ENCODE data around the gene ZC3H7A. TPM values are rescaled to one million over a fixed set of nuclear protein-coding genes. Genes with fewer than 3 reads are reported as not detected.
A peak's percentile ranks its signal among the peaks of the same experiment; 100 is the strongest.

Gene ZC3H7A
- total and polyA plus RNA-seq, 8 donors: 16.1 to 110 (median 53.4) TPM

GRCh38 chr16:11794996-11795886 lies 1.8 kb downstream of the ZC3H7A start:
- Histone ChIP-seq H3K9me3 (no peaks in the 10 kb centered on the region), H3K36me3 (peaks cover 0 to 12% (median 4%) of the 10 kb centered on the region in 4 donors), H3K4me1 (peaks cover 70 to 85% (median 77%) of the 10 kb centered on the region in 4 donors), H3K27me3 (no peaks in the 10 kb centered on the region), H3K27ac (peak overlapping the region; percentile 60 to 99 (median 98)), H3K4me3 (peak overlapping the region; percentile 64 to 92 (median 80))
- intact Hi-C loops (cut with DNase I; ENCODE audit: low total_unique reads): loop anchor here (10.0 kb wide), 1 partner anchor 50 kb away; the partner anchor contains the start of gene TXNDC11
- WGBS, 5 donors: 75 to 80% (median 80%) methylated on average over 20 of the region's 20 CpGs
- no peak for DNase-seq
- TF ChIP-seq POLR2A (IDR thresholded peaks at IDR 0.05) (no peak), POLR2AphosphoS5 (IDR thresholded peaks at IDR 0.05) (no peak), CTCF (IDR thresholded peaks at IDR 0.05) (no peak), EP300 (IDR thresholded peaks at IDR 0.05) (no peak)

GRCh38 chr16:11794447-11794846 lies 2.6 kb downstream of the ZC3H7A start:
- no peak for TF ChIP-seq POLR2A (IDR thresholded peaks at IDR 0.05)
- H3K36me3 ChIP-seq: peaks cover 0 to 18% (median 4%) of the 10 kb centered on the region in 4 donors
- H3K27me3 ChIP-seq: no peaks in the 10 kb centered on the region
- H3K4me3 ChIP-seq: no peak overlapping the region
- no peaks in the 10 kb centered on the region for H3K9me3 ChIP-seq
- intact Hi-C loops (cut with DNase I; ENCODE audit: low total_unique reads): loop anchor here (10.0 kb wide), 1 partner anchor 50 kb away; the partner anchor contains the start of gene TXNDC11
- WGBS, 5 donors: 11 to 21% (median 18%) methylated on average over 2 of the region's 2 CpGs
- DNase-seq: no peak
- peaks cover 69 to 85% (median 78%) of the 10 kb centered on the region in 4 donors for H3K4me1 ChIP-seq
- peak overlapping the region in 4 of 5 donors; percentile 79 to 99 (median 98) for H3K27ac ChIP-seq

GRCh38 chr16:11793840-11794239 lies 3.2 kb downstream of the ZC3H7A start:
- H3K9me3 ChIP-seq: no peaks in the 10 kb centered on the region
- H3K27ac ChIP-seq: peak overlapping the region in 4 of 5 donors; percentile 74 to 99 (median 88)
- TF ChIP-seq POLR2A (IDR thresholded peaks at IDR 0.05) (no peak), CTCF (IDR thresholded peaks at IDR 0.05) (no peak), POLR2AphosphoS5 (IDR thresholded peaks at IDR 0.05) (no peak), EP300 (IDR thresholded peaks at IDR 0.05) (no peak)
- H3K4me1 ChIP-seq: peaks cover 68 to 85% (median 76%) of the 10 kb centered on the region in 4 donors
- peaks cover 0 to 18% (median 4%) of the 10 kb centered on the region in 4 donors for H3K36me3 ChIP-seq
- 64 to 76% (median 73%) methylated on average over 7 of the region's 7 CpGs for WGBS, 5 donors
- intact Hi-C loops (cut with DNase I; ENCODE audit: low total_unique reads): loop anchor here (10.0 kb wide), 1 partner anchor 49 kb away; the partner anchor contains the start of gene TXNDC11
- DNase-seq: no peak
- H3K27me3 ChIP-seq: no peaks in the 10 kb centered on the region
- H3K4me3 ChIP-seq: no peak overlapping the region

DNA sequence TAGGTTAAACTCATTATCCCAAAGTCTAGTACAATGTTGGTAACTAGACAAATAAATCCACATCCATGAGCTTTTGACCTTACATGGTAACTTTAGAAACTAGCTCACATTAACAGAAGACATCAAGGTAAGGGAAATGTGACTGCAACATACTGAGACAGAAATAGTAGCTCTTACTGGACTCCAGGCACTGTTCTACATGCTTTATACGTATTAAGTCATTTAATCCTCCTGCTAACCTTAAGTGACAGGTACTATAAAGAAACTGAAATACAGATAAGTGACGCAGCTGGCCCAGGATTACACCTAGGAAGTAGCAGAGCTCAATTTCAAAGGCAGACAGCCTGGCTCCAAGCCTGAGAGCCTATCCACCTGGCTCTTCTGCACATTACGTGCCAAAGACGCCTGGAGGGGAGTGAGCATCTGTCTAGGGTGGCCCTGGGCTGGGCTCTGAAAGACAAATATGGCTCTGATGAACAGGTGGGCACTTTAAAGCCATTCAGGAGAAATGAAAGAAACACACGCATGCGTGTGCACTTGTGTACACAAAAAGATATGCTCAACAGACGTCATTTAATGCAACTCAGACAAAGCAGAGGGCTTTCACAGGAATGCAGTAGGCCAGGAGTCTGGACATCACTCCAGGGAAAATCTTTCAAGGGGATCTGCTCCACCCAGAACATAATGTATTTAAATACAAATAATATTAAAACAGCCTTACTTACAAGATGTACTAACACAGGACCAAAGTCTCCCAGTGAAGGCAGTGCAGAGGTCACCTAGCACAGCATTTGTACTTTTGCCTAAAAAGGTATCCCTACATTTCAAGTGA lies 4.4 kb downstream of the ZC3H7A start:
- Histone ChIP-seq H3K27me3 (no peaks in the 10 kb centered on the region), H3K9me3 (no peaks in the 10 kb centered on the region), H3K36me3 (peaks cover 0 to 18% (median 4%) of the 10 kb centered on the region in 4 donors), H3K4me1 (peaks cover 60 to 83% (median 70%) of the 10 kb centered on the region in 4 donors), H3K27ac (peak overlapping the region; percentile 49 to 99 (median 79)), H3K4me3 (no peak overlapping the region)
- peak in 1 of 3 donors; percentile 10 for TF ChIP-seq POLR2AphosphoS5 (IDR thresholded peaks at IDR 0.05)
- TF ChIP-seq POLR2A (IDR thresholded peaks at IDR 0.05): no peak
- 20 to 40% (median 31%) methylated on average over 7 of the region's 7 CpGs for WGBS, 5 donors
- DNase-seq: peak; percentile 53 to 83
- intact Hi-C loops (cut with DNase I; ENCODE audit: low total_unique reads): loop anchor here (10.0 kb wide), 1 partner anchor 48 kb away; the partner anchor contains the start of gene TXNDC11

Measured in stomach (tissue), 9 donors.